AG04449 (cell line): ENCODE measurements around the gene HIVEP3.

Experiments
- CTCF ChIA-PET: fragments of 350-600 bp; formaldehyde crosslinking; extraction: SDS; loops from one replicate; lab custom pipeline; 2021; ENCODE audit warnings: antibody characterized with exemption; lab: Yijun Ruan, JAX
- POLR2A ChIA-PET: fragments of 400-600, 350-600 bp; formaldehyde crosslinking; extraction: SDS; loops from one replicate; lab custom pipeline; 2020; ENCODE audit warnings: antibody characterized with exemption, inconsistent platforms; lab: Yijun Ruan, JAX
- DNase-seq: peaks from one replicate; pipeline ENCODE4 v3.0.0-alpha.2; 2010; ENCODE audit warnings: low read depth, low spot score
- H3K4me3 ChIP-seq: 2 replicates; pipeline ENCODE4 v1.5.1; 2011; ENCODE audit warnings: low read depth, mild to moderate bottlenecking, control low read depth, low read length
- CTCF ChIP-seq: IDR thresholded peaks from one replicate; pipeline ENCODE4 v1.5.1; 2011; ENCODE audit warnings: mild to moderate bottlenecking, moderate library complexity, low read length, control low read depth, inconsistent platforms; ENCODE audit not compliant: insufficient read depth; ENCODE audit errors: missing control alignments

HIVEP3 gene

DNA sequence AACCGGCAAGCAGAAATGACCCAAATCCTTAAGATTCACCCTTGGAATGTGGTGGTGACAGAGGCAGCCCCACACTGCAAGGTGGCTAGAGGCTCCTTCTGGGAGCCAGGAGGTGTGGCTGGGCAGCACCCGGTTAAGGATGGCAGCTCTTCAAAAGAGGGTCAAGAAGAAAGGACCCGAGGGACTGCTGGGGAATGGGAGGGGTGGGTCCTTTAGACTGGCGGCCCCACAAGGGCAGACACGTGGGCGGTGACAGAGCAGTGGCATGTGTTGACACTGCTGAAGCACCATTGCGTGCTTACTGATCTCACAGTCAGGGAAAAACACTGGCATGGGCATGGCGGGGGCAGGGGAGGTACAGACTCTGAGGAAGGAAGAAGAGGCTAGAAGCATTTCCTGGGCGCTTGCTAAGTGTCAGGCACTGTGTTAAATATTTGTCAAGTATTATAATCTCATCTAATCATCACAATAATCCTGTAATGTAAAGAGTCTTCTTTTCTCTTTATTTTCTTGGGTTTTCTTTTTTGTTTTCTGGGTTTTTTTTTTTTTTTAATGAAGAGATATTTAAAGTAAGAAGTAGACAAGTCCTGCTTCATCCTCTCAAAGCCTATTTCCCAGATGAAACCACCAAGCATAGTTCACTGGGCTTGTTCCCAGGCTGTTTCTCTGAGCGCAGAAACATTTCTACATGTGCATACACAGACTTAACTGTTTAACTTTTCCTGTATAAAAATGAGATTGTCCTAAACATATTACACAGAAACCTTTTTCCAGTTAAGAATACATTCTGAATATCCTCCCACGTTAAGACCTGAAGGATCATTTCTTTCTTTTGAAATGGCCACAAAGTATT lies 268.5 kb downstream of the HIVEP3 start:
- DNase-seq, result no peak

DNA sequence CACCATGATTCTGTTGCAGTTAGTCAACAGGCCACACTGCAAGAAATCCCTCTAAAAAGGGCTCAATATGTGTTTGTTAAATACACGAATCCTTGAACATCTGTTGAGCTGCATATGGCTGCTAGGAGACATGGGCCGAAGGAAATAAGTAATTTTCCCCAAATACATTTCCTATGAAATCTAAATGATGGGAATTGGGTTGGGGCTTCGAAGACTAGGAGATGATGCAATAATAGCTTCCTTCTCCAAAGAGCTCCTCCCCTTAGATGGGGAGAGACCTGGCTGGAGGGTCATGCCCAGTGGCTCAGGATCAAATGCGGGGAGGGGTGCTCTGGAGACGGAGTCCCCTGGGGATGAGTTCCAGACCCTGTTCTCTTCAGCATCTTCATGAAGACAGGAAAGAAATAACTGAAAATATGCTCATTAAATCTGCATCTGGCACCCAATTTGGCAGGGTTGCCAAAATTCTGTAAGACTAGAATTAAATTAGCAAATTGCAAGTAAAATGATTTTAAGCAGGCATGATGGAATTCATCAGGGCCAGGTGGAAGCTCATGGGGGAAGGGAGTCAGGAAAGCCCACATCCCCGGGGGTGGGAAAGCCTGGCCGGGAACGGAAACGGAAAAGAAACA lies 269.2 kb downstream of the HIVEP3 start:
- no peak overlapping the region for H3K4me3 ChIP-seq
- TF ChIP-seq CTCF, result no peak
- POLR2A ChIA-PET, result interaction anchor here (0.9 kb wide), 1 partner anchor 10 kb away, joined by 6 read pairs; no protein-coding TSS in a partner anchor
- CTCF ChIA-PET, result interaction anchor here (0.7 to 0.9 kb wide), 2 partner anchors 9 to 76 kb away, joined by 3 read pairs; no protein-coding TSS in a partner anchor
- DNase-seq, result no peak

More for the DNA sequence above, 268.5 kb downstream of the HIVEP3 start:
- CTCF ChIA-PET, result interaction anchor here (0.7 kb wide), 1 partner anchor 8 kb away, joined by 3 read pairs; no protein-coding TSS in a partner anchor
- POLR2A ChIA-PET, result no interaction called here
- no peak overlapping the region for H3K4me3 ChIP-seq
- no peak for TF ChIP-seq CTCF

- no peak overlapping the region for H3K4me3 ChIP-seq
- CTCF ChIA-PET, result interaction anchor here (0.9 kb wide), 1 partner anchor 75 kb away, joined by 3 read pairs; no protein-coding TSS in a partner anchor
- no peak for DNase-seq
- POLR2A ChIA-PET, result interaction anchor here (0.9 kb wide), 1 partner anchor 10 kb away, joined by 6 read pairs; no protein-coding TSS in a partner anchor
- no peak for TF ChIP-seq CTCF
Observed at GRCh38 chr1:41648844-41649243, 269.9 kb downstream of the HIVEP3 start.

DNA sequence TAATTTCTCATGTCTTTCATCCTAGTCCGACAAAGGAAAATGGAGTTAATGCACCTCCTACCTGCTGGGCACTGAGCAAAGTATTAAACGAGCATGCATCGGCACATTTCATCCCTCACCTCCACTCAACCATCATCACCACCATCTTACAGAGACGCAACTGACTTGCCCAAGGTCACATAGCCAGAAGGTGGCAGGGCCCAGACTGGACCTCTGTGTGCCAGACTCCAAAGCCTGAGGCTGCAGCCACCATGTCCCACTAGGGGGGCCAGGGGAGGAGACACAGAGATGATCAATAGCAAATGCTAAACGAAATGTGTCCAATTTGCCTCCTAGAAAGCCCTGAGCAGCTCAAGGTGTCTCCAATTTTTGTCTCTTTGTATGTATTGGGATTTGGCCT lies 270.5 kb downstream of the HIVEP3 start:
- POLR2A ChIA-PET, result no interaction called here
- CTCF ChIA-PET, result no interaction called here
- no peak overlapping the region for H3K4me3 ChIP-seq
- TF ChIP-seq CTCF, result no peak
- DNase-seq, result no peak

- TF ChIP-seq CTCF, result no peak
- no peak overlapping the region for H3K4me3 ChIP-seq
- CTCF ChIA-PET, result no interaction called here
- POLR2A ChIA-PET, result no interaction called here
- no peak for DNase-seq
Observed at GRCh38 chr1:41647221-41648135, 271.2 kb downstream of the HIVEP3 start.
